Right ventricle myocardium superior (tissue), 1 donor: ENCODE measurements around the gene TBC1D9. TPM values are rescaled to one million over a fixed set of nuclear protein-coding genes. Genes with fewer than 3 reads are reported as not detected.

Experiments
- ATAC-seq: fragments of 200-7000 bp; cut with Tn5 transposase; one replicate; pipeline ENCODE4 v1.9.1; 2020; ENCODE audit warnings: mild to moderate bottlenecking; ENCODE audit not compliant: poor library complexity
- DNase-seq: peaks from one replicate; pipeline ENCODE4 v3.0.0-alpha.2; 2020
- intact Hi-C: fragments of 100-400 bp; cut with DNase I; formaldehyde crosslinking; loops from one replicate; pipeline ENCODE4 v1.11.2; 2022
- total RNA-seq: library from RNA; stranded (reverse); fragmentation: NEBNext Ultra II Directional; extraction: Animal tissue kit (Norgen Biotek cat#: 25700); gene quantifications from one replicate; pipeline ENCODE4 v1.2.1, GENCODE V29; 2021
- donor health status: DM: no; HTN: yes; CAD: no; lungs with severe emphysema.

TBC1D9 gene
- total RNA-seq, 1 donor from 2014 or later = 10.0 TPM

GRCh38 chr4:140604544-140604943 is 151.6 kb downstream of the TBC1D9 start:
- DNase-seq = no peak
- ATAC-seq = no peak
- intact Hi-C loops = no loop called here

- ATAC-seq (peak; percentile 43), DNase-seq (no peak)
- intact Hi-C loops = no loop called here
Measured at GRCh38 chr4:140603286-140603685, 152.9 kb downstream of the TBC1D9 start.

GRCh38 chr4:140602714-140603113 is 153.5 kb downstream of the TBC1D9 start:
- peak; percentile 69 for ATAC-seq
- intact Hi-C loops = no loop called here

GRCh38 chr4:140600408-140600807 is 155.8 kb downstream of the TBC1D9 start:
- DNase-seq (no peak), ATAC-seq (no peak)
- intact Hi-C loops = no loop called here

More at GRCh38 chr4:140602714-140603113, 153.5 kb downstream of the TBC1D9 start:
- DNase-seq = no peak

GRCh38 chr4:140595065-140595464 is 161.1 kb downstream of the TBC1D9 start:
- no peak for DNase-seq
- intact Hi-C loops = no loop called here
- peak; percentile 38 for ATAC-seq

- intact Hi-C loops = no loop called here
- no peak for DNase-seq
- no peak for ATAC-seq
Measured at GRCh38 chr4:140584439-140584838, 171.7 kb downstream of the TBC1D9 start.

- intact Hi-C loops = no loop called here
Measured at GRCh38 chr4:140581078-140581477, 175.1 kb downstream of the TBC1D9 start.

GRCh38 chr4:140579278-140579677 is 176.9 kb downstream of the TBC1D9 start:
- intact Hi-C loops = no loop called here
- DNase-seq = no peak
- no peak for ATAC-seq

More at GRCh38 chr4:140581078-140581477, 175.1 kb downstream of the TBC1D9 start:
- ATAC-seq (no peak), DNase-seq (no peak)

GRCh38 chr4:140575489-140575888 is 180.7 kb downstream of the TBC1D9 start:
- ATAC-seq = no peak
- no peak for DNase-seq
- intact Hi-C loops = no loop called here

GRCh38 chr4:140571620-140572019 is 184.6 kb downstream of the TBC1D9 start:
- DNase-seq = no peak
- intact Hi-C loops = no loop called here
- no peak for ATAC-seq

Other genes starting within 250 kb of the TBC1D9 start
- gene ELMOD2, start 232.2 kb downstream of the TBC1D9 start, total RNA-seq = 10.5 TPM
- not detected for gene UCP1, start 187.4 kb downstream of the TBC1D9 start, total RNA-seq